ENCODE data around the gene IL16. TPM values are rescaled to one million over a fixed set of nuclear protein-coding genes. Genes with fewer than 3 reads are reported as not detected.

IL16 gene
- total RNA-seq, 1 donor from 2014 or later, result not detected

- TF ChIP-seq CTCF (IDR thresholded peaks at IDR 0.05; ENCODE audit: insufficient read depth, low read length, poor library complexity, severe bottlenecking), result no peak
- Histone ChIP-seq H3K36me3 (ENCODE audit: control insufficient read depth, insufficient read depth, low read length) (no peaks in the 10 kb centered on the region), H3K27me3 (ENCODE audit: control insufficient read depth, insufficient read depth, low read length) (no peaks in the 10 kb centered on the region), H3K4me3 (ENCODE audit: low read depth, low read length) (no peak overlapping the region)
- no peak for DNase-seq (ENCODE audit: low read depth)
Observed at GRCh38 chr15:81161851-81162250, 34.8 kb upstream of the IL16 start.

- no peak overlapping the region for H3K4me3 ChIP-seq (ENCODE audit: low read depth, low read length)
- no peaks in the 10 kb centered on the region for H3K36me3 ChIP-seq (ENCODE audit: control insufficient read depth, insufficient read depth, low read length)
- no peaks in the 10 kb centered on the region for H3K27me3 ChIP-seq (ENCODE audit: control insufficient read depth, insufficient read depth, low read length)
- TF ChIP-seq CTCF (IDR thresholded peaks at IDR 0.05; ENCODE audit: insufficient read depth, low read length, poor library complexity, severe bottlenecking), result no peak
- no peak for DNase-seq (ENCODE audit: low read depth)
Observed at GRCh38 chr15:81163961-81164800, 32.5 kb upstream of the IL16 start.

- H3K27me3 ChIP-seq (ENCODE audit: control insufficient read depth, insufficient read depth, low read length), result no peaks in the 10 kb centered on the region
- no peak overlapping the region for H3K4me3 ChIP-seq (ENCODE audit: low read depth, low read length)
- DNase-seq (ENCODE audit: low read depth), result no peak
- no peak for TF ChIP-seq CTCF (IDR thresholded peaks at IDR 0.05; ENCODE audit: insufficient read depth, low read length, poor library complexity, severe bottlenecking)
- H3K36me3 ChIP-seq (ENCODE audit: control insufficient read depth, insufficient read depth, low read length), result no peaks in the 10 kb centered on the region
Observed at GRCh38 chr15:81165535-81165934, 31.1 kb upstream of the IL16 start.

- Histone ChIP-seq H3K4me3 (ENCODE audit: low read depth, low read length) (no peak overlapping the region), H3K27me3 (ENCODE audit: control insufficient read depth, insufficient read depth, low read length) (no peaks in the 10 kb centered on the region), H3K36me3 (ENCODE audit: control insufficient read depth, insufficient read depth, low read length) (no peaks in the 10 kb centered on the region)
- TF ChIP-seq CTCF (IDR thresholded peaks at IDR 0.05; ENCODE audit: insufficient read depth, low read length, poor library complexity, severe bottlenecking), result no peak
- no peak for DNase-seq (ENCODE audit: low read depth)
Observed at GRCh38 chr15:81166636-81167305, 29.9 kb upstream of the IL16 start.

GRCh38 chr15:81168131-81168526, 28.6 kb upstream of the IL16 start:
- H3K4me3 ChIP-seq (ENCODE audit: low read depth, low read length), result no peak overlapping the region
- H3K36me3 ChIP-seq (ENCODE audit: control insufficient read depth, insufficient read depth, low read length), result no peaks in the 10 kb centered on the region
- no peaks in the 10 kb centered on the region for H3K27me3 ChIP-seq (ENCODE audit: control insufficient read depth, insufficient read depth, low read length)
- no peak for DNase-seq (ENCODE audit: low read depth)
- no peak for TF ChIP-seq CTCF (IDR thresholded peaks at IDR 0.05; ENCODE audit: insufficient read depth, low read length, poor library complexity, severe bottlenecking)

Data from kidney epithelial cell (primary cell).